DMS114 treated with DMSO at 0.1 percent for 48 hours (cell line): Measurements from ENCODE around the gene PELO.
"Not testable (repeated sequence)": the region's sequence is repeated elsewhere in the genome, so short reads cannot be mapped to it uniquely, and the experiment has no call there.

ENCODE experiments used
- DNase-seq: peaks from one replicate; lab custom pipeline; 2025; ENCODE audit not compliant: unreplicated experiment; lab: John Stamatoyannopoulos, UW

PELO gene

GRCh38 chr5:52787600-52788504 lies at the start of gene PELO, which contains the start of gene ITGA1:
Gene PELO (plus strand): TSS chr5:52787916. CDS start chr5:52800395, 12,479 bp downstream.
Gene ITGA1 (plus strand): TSS chr5:52787916. CDS start chr5:52788354, 438 bp downstream.
- DNase-seq, result peak; percentile 34

GRCh38 chr5:52738095-52738506 lies 49.6 kb upstream of the PELO start:
- no peak for DNase-seq

GRCh38 chr5:52740007-52740406 lies 47.7 kb upstream of the PELO start:
- DNase-seq, result no peak

- DNase-seq, result no peak
Measured at GRCh38 chr5:52743012-52743411, 44.7 kb upstream of the PELO start.

- DNase-seq, result no peak
Measured at GRCh38 chr5:52743529-52743928, 44.2 kb upstream of the PELO start.

GRCh38 chr5:52743970-52744369 lies 43.7 kb upstream of the PELO start:
- no peak for DNase-seq

GRCh38 chr5:52744867-52745458 lies 42.8 kb upstream of the PELO start:
- not testable (repeated sequence) for DNase-seq

GRCh38 chr5:52746539-52746938 lies 41.2 kb upstream of the PELO start:
- DNase-seq, result no peak

- DNase-seq, result no peak
Measured at GRCh38 chr5:52748590-52748989, 39.1 kb upstream of the PELO start.

GRCh38 chr5:52749666-52750065 lies 38.0 kb upstream of the PELO start:
- DNase-seq, result no peak

- DNase-seq, result no peak
Measured at GRCh38 chr5:52751137-52751536, 36.6 kb upstream of the PELO start.

- no peak for DNase-seq
Measured at GRCh38 chr5:52754051-52754450, 33.7 kb upstream of the PELO start.

GRCh38 chr5:52757527-52757926 lies 30.2 kb upstream of the PELO start:
- DNase-seq, result no peak

- no peak for DNase-seq
Measured at GRCh38 chr5:52758014-52758413, 29.7 kb upstream of the PELO start.

GRCh38 chr5:52759331-52759730 lies 28.4 kb upstream of the PELO start:
- no peak for DNase-seq

GRCh38 chr5:52760695-52761366 lies 26.9 kb upstream of the PELO start:
- no peak for DNase-seq

GRCh38 chr5:52767217-52767743 lies 20.4 kb upstream of the PELO start:
- DNase-seq, result no peak

- no peak for DNase-seq
Measured at GRCh38 chr5:52767766-52768480, 19.8 kb upstream of the PELO start.

- no peak for DNase-seq
Measured at GRCh38 chr5:52769061-52769460, 18.7 kb upstream of the PELO start.

- no peak for DNase-seq
Measured at GRCh38 chr5:52770287-52770939, 17.3 kb upstream of the PELO start.
